Liver (tissue), 3 donors: ENCODE results near the gene NAGPA.

ENCODE experiments used
- EGR1 ChIP-seq, 2 donors: IDR thresholded peaks; 2 replicates each; pipeline ENCODE4 v1.6.1; 2016 to 2018; ENCODE audit warnings: antibody characterized with exemption in 2 of 2, low read depth in 2 of 2
- GABPA ChIP-seq, 2 donors: IDR thresholded peaks in 1 of 2; conservative IDR thresholded peaks in 1 of 2; 2 replicates each; pipeline ENCODE4 v1.6.1; 2016; ENCODE audit warnings: antibody characterized with exemption in 2 of 2, mild to moderate bottlenecking in 1 of 2, moderate library complexity in 1 of 2
- JUND ChIP-seq, 2 donors: IDR thresholded peaks; 2 replicates each; pipeline ENCODE4 v1.6.1; 2016; ENCODE audit warnings: antibody characterized with exemption in 2 of 2
- NR2F2 ChIP-seq: IDR thresholded peaks from 2 replicates; pipeline ENCODE4 v1.6.1; 2016; ENCODE audit warnings: antibody characterized with exemption
- RAD21 ChIP-seq, 2 donors: IDR thresholded peaks; 2 replicates each; pipeline ENCODE4 v1.6.1; 2016; ENCODE audit warnings: antibody characterized with exemption in 2 of 2, mild to moderate bottlenecking in 2 of 2
- RXRA ChIP-seq, 2 donors: IDR thresholded peaks; 2 replicates each; pipeline ENCODE4 v1.6.1; 2017 to 2018; ENCODE audit warnings: antibody characterized with exemption in 2 of 2, mild to moderate bottlenecking in 1 of 2
- SP1 ChIP-seq: IDR thresholded peaks from 2 replicates; pipeline ENCODE4 v1.6.1; 2018; ENCODE audit warnings: antibody characterized with exemption, mild to moderate bottlenecking
- TAF1 ChIP-seq: conservative IDR thresholded peaks from 2 replicates; pipeline ENCODE4 v1.6.1; 2016; ENCODE audit warnings: antibody characterized with exemption, mild to moderate bottlenecking
- YY1 ChIP-seq: IDR thresholded peaks from 2 replicates; pipeline ENCODE4 v1.6.1; 2016; ENCODE audit warnings: antibody characterized with exemption, mild to moderate bottlenecking
- ZBTB33 ChIP-seq: IDR thresholded peaks from 2 replicates; pipeline ENCODE4 v1.6.1; 2016; ENCODE audit warnings: antibody characterized with exemption
- TF ChIP-seq, protein P1 (sequence below): fragments of 150-350 bp; IDR thresholded peaks from 2 replicates; pipeline ENCODE4 v1.5.1; 2017; ENCODE audit warnings: improper control_type of control experiment, low read depth, low read length; ENCODE audit not compliant: missing input control
- TF ChIP-seq, protein P2 (sequence below): IDR thresholded peaks from 2 replicates; pipeline ENCODE4 v1.6.1; 2016; ENCODE audit warnings: antibody characterized with exemption, mild to moderate bottlenecking
- TF ChIP-seq, protein P3 (sequence below): IDR thresholded peaks from 2 replicates; pipeline ENCODE4 v1.6.1; 2016; ENCODE audit warnings: antibody characterized with exemption
- donor health status: healthy.
- donor health status: healthy.

DNA sequence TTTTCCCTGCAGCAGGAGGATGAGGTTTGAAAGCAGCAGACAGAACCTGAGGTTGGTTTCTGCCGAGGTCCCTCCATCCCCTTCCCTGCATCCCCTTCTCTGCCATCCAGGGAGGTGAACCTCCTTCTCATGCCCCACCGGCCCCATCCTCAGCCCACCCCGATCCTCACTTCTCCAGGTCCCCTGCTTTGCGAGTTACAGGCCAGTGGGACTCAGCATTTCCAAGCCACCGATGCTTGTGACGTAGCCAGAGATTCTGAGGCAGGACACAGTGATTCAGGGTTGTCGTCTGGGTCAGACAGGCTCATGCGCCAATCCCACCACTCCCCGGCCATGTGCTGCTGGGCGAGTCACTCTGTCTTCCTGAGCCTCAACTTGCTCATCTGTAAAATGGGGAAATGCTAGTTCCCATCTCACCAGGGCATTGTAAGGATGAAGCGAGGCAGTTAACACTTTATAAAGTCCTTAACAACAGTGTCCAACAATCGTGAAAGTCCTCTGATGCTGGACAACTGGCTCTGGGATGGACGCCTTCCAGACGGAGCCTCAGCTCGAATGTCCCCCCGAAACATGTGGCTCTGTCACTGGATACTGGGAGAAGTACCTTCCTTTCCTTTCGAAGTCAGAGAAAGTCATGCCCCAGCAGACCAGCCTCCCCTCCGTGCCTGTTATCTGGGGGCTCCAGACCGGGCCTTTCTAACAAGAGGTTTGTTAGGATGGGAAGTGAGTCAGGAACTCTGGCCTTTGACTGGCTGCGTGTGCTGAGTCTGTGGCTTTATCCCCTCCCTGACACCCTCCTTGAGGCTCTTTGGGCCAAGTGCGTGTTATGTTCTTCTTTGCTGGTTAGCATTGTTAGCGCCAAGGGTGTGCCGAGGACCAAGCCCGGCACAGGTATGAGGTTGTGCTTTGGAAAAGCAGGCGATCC, 53.7 kb downstream of the NAGPA start:
- TF ChIP-seq SP1 (no peak), TAF1 (no peak), YY1 (no peak), RXRA (IDR thresholded peaks at IDR 0.05) (no peak), RAD21 (IDR thresholded peaks at IDR 0.05) (no peak), EGR1 (IDR thresholded peaks at IDR 0.05; ENCODE audit: low read depth in 2 of 2) (no peak), NR2F2 (no peak), JUND (IDR thresholded peaks at IDR 0.05) (no peak), ZBTB33 (no peak), GABPA (IDR thresholded peaks at IDR 0.05 in 1 of 2, conservative IDR thresholded peaks at IDR 0.05 in 1 of 2) (no peak)
- TF ChIP-seq, protein P1, sequence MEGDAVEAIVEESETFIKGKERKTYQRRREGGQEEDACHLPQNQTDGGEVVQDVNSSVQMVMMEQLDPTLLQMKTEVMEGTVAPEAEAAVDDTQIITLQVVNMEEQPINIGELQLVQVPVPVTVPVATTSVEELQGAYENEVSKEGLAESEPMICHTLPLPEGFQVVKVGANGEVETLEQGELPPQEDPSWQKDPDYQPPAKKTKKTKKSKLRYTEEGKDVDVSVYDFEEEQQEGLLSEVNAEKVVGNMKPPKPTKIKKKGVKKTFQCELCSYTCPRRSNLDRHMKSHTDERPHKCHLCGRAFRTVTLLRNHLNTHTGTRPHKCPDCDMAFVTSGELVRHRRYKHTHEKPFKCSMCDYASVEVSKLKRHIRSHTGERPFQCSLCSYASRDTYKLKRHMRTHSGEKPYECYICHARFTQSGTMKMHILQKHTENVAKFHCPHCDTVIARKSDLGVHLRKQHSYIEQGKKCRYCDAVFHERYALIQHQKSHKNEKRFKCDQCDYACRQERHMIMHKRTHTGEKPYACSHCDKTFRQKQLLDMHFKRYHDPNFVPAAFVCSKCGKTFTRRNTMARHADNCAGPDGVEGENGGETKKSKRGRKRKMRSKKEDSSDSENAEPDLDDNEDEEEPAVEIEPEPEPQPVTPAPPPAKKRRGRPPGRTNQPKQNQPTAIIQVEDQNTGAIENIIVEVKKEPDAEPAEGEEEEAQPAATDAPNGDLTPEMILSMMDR: no peak
- TF ChIP-seq, protein P2, sequence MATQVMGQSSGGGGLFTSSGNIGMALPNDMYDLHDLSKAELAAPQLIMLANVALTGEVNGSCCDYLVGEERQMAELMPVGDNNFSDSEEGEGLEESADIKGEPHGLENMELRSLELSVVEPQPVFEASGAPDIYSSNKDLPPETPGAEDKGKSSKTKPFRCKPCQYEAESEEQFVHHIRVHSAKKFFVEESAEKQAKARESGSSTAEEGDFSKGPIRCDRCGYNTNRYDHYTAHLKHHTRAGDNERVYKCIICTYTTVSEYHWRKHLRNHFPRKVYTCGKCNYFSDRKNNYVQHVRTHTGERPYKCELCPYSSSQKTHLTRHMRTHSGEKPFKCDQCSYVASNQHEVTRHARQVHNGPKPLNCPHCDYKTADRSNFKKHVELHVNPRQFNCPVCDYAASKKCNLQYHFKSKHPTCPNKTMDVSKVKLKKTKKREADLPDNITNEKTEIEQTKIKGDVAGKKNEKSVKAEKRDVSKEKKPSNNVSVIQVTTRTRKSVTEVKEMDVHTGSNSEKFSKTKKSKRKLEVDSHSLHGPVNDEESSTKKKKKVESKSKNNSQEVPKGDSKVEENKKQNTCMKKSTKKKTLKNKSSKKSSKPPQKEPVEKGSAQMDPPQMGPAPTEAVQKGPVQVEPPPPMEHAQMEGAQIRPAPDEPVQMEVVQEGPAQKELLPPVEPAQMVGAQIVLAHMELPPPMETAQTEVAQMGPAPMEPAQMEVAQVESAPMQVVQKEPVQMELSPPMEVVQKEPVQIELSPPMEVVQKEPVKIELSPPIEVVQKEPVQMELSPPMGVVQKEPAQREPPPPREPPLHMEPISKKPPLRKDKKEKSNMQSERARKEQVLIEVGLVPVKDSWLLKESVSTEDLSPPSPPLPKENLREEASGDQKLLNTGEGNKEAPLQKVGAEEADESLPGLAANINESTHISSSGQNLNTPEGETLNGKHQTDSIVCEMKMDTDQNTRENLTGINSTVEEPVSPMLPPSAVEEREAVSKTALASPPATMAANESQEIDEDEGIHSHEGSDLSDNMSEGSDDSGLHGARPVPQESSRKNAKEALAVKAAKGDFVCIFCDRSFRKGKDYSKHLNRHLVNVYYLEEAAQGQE: no peak
- TF ChIP-seq, protein P3, sequence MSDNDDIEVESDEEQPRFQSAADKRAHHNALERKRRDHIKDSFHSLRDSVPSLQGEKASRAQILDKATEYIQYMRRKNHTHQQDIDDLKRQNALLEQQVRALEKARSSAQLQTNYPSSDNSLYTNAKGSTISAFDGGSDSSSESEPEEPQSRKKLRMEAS: no peak
